Esophagus muscularis mucosa (tissue), 4 donors: Measurements from ENCODE around the gene MED26.

Experiments
- CTCF ChIP-seq, 3 experiments: fragments of 200-600 bp in 2 of 3; fragments of 450-650 bp in 1 of 3; sonication (generic) in 2 of 3; IDR thresholded peaks; one replicate each; pipeline ENCODE4 v1.5.1; 2017 to 2019; ENCODE audit warnings: antibody characterized with exemption in 3 of 3, mild to moderate bottlenecking in 2 of 3, moderate library complexity in 1 of 3
- EP300 ChIP-seq: sonication (generic); formaldehyde crosslinking; IDR thresholded peaks from one replicate; pipeline ENCODE4 v1.6.1; 2017; ENCODE audit warnings: antibody characterized with exemption
- POLR2AphosphoS5 ChIP-seq, 2 donors: sonication (generic); formaldehyde crosslinking; IDR thresholded peaks; one replicate each; pipeline ENCODE4 v1.6.1; 2017; ENCODE audit warnings: antibody characterized with exemption in 2 of 2

GRCh38 chr19:16596399-16596798, 31.6 kb downstream of the MED26 start:
- no peak for TF ChIP-seq EP300
- no peak for TF ChIP-seq CTCF (IDR thresholded peaks at IDR 0.05)
- no peak for TF ChIP-seq POLR2AphosphoS5 (IDR thresholded peaks at IDR 0.05)
